HUDEP-2 (cell line): Measurements from ENCODE around the gene IRX4.
"Not testable (repeated sequence)": the region's sequence is repeated elsewhere in the genome, so short reads cannot be mapped to it uniquely, and the experiment has no call there.

Experiments
- DNase-seq, 76 experiments: peaks; one replicate each; lab custom pipeline; 2025; ENCODE audit not compliant: unreplicated experiment in 76 of 76; lab: John Stamatoyannopoulos, UW

The IRX4 gene

DNA sequence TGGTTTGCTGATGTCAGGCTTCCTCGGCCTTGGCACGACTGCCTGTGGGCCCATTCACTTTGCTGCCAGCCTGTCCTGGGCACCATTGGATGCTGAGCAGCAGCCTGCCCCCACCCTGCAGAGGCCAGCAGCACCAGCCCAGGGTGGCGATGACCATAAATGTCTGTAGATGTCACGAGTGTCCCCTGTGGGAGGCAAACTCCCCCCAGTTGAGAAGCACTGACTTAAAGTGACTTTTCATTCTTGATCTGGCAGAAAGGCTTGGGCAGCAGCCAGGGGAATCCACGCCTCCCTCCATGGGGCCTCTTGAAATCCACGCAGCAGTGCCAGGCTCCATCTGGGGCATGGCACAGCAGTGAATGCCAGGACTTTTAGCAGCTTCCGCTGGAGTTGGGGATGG lies 21.8 kb downstream of the IRX4 start:
- no peak for DNase-seq

DNA sequence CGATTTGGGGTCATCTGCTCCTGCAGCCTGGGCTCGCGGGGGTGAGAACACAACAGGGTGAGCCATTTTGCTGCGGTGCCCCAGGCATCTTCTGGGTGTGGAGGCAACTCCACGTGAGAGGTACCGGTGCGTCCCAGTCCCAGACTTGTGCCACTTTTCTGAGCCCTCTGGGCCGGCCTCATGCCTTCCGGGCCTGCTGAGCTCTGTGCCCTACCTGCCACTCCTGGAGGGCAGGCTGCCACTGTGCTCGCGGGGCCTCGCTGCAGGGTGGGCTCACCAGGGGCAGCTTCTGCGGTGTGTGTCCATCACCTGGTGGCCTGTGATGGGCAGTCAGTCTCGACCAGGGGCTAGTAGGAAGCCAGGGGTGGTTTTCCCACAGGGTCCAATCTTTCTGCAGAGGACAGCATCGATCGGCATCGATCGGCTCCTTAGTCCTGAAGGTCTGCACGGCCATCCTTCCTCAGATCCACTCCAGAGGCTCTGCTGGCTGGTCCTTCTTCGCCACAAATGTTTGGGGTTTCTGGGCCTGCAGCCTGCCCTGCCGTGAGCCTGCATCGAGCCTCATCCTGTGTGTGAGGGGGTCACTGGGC lies 22.6 kb downstream of the IRX4 start:
- no peak for DNase-seq

DNA sequence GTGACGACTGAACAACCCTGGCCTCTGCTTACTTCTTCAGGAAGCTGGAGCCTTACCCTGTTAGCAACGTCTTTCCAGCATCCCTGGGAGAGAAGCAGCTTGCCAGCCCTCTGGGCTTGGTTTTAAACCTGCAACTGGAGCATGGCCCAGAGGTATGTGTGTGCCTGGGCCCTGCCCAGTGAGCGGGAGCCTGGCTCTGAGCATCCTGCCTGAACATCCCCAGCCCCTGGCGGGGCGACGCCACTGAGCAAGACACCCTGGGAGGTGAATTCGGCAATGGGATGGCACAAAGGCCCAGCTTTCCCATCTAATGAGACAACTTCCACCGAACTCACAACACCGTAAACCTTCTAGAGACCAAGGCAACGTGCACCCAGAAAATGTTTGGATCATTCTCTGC lies 23.6 kb downstream of the IRX4 start:
- DNase-seq = no peak

DNA sequence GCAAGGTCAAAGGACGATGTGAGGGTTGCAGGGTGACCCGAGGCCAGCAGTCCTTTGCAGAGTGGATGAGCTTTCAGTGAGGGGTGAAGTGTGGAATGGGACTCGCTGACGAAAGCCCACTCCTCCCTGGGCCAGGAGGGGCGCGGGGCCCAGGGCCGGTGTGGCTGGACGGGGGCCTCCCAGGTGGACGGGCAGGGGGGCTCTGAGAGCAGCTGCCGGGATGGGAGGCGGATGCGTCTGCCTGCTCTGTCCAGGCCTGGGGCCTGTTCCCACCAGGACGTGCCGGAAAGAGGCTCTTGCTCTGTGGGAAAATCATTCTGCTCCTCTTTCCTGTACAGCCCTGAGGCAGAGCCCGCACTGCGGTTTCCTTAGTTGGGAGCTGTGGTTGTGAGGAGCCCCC lies 24.3 kb downstream of the IRX4 start:
- no peak for DNase-seq

DNA sequence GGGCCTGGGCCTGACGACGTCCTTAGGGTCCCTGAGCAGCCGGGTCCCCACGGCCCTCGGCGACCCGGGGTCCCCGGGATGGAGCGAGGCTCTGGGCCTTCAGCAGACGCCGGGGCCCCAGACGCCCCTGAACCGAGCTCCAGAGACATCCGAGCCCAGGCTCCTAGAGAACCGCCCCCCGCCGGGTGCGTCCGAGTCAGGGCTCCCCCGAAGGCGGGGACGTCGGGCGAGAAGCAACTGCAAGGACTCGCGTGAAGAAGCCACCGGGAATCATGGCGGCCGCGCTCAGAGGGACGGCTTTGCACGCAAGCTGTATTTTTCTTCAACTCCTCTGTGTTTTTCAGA lies 25.5 kb downstream of the IRX4 start:
- no peak for DNase-seq

DNA sequence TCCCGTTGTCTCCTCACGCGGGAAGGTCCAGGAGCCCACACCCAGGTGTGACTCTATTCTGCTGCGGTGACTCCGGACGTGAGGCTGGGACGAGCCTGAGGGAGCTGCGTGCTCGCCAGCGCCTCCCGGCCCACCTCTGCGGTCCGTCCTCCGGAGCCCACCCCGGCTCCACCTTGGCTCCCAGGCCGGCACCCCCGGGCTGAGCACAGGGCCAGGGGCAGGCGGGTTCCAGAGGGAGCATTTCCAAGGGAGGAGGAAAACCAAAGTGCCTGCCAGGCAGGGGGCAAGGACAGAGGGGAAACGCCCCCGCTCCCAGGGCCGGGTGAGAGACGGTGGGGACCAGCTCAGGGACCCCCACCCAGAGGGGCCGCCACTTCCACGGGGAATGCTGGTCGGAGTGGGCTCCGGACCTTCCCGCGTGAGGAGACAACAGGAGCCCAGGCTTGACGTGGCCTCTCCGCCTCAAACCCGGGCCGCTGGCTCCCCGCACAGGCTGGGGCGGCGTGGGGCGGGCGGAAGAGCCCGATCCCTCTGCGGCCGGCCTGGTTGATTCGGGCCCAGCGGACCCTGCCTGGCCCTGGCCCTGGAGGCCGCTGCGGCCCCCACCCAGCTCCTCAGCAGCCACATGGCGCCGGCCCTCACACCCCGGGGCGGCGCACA lies 26.0 kb downstream of the IRX4 start:
- no peak for DNase-seq

DNA sequence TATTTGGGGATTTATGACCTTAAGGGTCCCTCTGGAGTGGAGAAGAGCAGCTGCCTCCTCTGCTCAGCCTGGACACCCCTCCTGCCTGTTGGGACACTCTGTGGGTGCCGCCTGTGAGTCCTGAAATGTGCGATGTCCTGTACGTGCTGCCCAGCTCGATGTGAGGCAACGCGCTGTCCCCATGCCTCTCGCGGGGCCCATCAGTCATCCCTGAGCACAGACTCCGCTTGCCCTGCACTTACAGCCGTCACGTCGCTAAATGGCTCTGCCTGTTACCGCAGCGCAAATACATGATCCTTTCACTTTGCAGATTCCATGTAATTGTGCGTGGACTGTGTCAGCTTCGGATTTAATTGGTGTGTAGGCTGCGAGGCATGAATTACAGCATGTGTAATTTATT lies 27.1 kb downstream of the IRX4 start:
- DNase-seq = no peak

DNA sequence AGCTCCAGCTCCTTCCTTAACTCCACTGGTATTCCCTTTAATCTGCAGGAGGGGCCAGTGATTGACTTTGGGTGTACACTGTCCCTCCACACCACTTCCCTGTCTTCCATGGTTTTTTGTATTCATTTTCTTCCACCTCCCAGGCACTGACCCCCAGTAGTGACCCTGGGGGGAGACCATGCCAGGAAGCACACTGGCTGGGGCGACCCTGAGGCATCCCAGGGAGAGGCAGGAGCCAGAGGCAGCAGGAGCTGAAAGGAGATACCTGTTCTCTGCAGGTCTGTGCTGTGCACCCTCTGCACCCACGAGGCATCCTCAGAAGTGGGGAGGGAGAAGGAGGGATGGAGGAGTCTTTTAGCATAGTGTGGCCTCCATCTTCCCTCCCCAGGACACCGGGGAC lies 27.6 kb downstream of the IRX4 start:
- DNase-seq = no peak

DNA sequence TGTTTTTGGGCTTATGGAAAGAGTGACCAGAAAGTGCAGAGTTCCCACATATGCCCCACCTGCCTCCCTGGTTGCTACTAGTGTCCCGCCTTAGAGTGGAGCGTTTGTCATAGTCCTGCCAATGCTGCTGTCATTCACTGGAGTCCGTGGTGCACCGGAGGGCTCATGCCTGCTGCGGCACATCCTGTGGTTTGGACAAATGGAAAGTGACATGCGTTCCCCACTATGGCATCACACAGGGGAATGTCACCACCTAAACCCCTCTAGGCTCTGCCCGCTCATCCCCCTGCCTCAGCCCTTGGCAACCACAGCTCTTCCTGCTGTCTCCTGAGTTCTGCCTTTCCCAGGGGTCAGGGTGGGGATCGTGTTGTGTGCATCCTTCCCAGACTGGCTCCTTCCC lies 29.2 kb downstream of the IRX4 start:
- no peak for DNase-seq

DNA sequence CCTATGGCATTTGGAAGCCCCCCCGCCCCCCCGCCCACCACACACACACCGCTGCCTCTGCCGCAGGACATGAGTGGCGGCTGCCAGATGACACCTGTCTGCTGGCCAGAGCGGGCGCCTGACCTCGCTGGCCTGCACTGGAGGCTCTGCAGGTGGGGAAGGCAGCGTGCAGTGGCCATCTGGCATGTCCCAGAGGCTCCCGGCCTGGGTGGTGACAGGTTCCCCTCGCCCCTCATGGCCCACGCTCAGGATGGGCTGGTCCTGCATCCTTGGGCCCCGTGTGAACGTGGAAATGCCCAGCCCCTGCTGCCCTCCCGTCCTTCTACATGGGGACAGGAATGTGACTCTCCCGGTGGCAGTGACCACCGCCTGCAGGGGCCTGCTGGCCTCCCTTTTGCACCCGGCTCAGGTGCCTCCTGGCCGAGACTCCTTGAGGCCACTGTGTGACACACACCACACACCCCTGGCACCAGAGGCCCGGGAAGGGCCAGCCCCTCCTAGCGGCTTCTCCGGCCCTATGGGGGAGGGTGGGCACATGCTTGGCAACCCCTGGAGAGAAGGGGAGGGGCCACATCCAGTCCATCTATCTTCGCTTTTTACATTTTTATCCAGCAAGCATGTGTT lies 30.3 kb downstream of the IRX4 start:
- no peak for DNase-seq

DNA sequence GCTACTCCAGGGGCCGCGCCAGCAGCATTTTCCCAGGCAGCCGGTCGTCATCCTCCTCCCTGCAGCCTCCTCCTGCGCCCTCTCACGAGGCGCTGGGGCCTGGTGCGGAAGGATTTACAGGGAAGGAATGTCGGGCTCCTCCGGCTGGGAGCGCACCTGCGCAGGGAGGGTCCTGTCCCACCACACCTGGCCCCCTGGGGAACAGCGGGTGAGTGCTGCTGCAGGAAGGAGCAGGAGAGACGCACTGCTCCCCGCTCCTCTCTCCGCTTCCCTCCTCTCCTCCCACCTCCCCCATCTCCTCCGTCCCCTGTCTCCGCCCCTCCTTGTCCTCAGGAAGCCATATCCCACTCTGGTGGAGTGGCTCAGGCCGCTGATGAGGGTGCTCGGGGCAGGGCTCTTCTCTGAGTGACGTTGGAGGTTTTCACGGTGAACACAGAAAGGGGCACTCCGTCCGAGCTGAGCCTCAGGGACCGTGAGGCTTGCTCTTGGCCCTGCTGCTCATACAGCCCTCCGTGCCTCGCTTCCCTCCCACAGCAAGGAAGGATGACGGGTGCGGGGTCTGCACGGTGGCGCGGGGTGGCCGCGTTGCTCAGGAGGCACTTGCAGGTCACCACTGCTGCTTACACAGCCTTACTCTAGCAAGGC lies 31.3 kb downstream of the IRX4 start:
- no peak for DNase-seq

DNA sequence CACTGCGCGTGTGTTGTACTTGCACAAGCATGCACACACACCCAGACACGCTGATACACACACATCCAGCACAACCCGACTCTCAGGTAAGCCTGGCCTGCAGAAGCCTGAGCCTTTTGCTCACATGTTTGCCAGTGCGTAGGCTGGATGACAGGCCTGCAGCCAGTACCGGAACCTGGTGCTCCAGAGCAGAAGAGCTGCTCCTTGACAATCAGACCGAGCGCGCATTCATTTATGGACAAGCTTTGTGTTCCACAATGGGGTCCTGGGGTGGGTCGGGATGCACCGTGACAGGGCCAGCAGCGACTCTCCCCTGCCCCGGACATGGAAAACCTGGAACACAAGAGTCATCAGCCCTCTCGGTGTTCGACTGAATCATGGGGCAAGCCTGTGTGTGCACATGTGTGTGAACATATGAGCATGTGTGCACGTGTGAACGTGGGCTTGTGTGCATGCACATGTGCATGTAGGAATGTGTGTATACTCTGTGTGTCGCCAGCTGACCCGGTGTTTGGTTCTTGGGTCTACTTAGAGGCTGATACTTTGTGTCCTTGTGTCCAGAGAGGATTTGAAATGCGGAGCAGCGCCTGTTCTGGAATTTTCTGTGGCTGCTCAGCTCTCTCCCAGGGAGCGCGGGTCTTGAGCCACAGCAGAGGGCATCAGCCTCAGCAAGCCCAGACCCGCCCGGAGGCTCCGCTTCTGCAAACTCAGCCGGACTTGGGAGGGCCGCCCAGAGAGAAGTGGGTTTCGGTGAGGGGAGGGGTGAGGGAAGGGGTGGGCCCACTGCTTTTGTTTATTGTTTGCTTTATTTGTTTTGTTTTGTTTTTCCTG lies 32.2 kb downstream of the IRX4 start:
- no peak for DNase-seq

DNA sequence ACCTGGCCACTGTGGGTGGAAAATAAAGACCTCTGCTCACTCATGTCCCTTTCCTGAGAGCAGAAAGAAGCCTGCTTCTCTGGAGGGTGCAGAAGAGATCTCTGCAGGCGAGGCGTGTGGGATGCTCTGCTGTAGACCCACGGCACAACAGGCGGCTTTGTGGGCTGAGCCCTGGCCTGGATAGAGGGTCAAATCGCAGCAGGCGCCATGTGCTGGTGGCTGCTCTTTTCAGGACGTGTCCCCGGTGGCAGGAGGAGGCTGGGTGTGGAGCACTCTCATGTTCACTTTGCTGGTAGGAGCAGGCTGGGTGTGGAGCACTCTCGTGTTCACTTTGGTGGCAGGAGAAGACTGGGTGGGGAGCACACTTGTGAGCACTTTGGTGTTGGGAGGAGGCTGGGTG lies 35.1 kb downstream of the IRX4 start:
- DNase-seq = no peak

DNA sequence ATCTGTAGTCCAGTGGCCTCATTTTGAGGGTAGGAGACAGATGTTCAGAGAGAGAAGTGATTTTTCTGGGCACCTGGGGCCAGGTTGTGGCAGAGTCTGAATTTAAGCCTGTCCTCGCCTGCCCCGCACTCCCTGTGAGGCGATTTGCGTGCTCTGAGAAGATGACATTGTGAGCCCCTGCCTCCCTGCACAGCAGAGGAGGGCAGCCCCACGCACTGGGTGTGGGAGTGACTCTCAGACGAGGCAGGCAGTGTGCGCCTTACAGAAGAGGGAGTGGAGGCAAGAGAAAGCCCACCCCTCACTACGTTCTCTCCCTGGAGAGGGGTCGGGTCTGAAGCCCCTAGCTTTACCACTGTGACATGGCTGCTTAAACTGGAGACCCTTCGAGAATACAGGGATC lies 35.7 kb downstream of the IRX4 start:
- DNase-seq = no peak

DNA sequence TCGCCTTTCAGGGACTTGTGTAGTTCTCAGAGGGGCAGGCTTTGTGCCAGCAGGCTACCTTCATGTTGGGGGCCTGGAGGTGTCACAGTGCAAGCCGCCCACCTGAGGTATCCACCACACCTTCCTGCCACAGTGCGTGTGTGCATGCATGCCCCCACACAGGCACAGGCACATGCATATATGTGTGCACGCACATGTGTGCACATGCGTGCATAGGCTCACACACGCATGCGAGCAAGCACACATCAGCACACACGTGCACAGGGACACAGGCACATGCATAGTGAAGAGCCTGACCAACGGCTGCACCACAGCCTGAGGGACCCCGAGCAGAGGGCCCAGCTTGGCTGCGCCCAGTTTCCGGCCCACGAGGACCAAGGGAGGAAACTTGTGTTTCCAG lies 36.1 kb downstream of the IRX4 start:
- no peak for DNase-seq

DNA sequence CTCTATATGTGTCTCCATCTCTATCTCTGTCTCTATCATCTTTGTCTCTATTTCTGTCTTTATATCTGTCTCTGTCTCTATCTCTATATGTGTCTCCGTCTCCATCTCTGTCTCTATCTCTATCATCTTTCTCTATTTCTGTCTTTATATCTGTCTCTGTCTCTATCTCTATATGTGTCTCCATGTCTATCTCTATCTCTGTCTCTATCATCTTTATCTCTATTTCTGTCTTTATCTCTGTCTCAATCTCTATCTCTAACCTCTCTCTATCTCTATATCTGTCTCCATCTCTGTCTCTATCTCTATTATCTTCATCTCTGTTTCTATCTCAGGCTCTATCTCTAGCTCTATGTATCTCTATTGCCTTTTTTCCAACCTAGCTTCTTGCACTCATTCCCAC lies 37.0 kb downstream of the IRX4 start:
- DNase-seq = no peak

DNA sequence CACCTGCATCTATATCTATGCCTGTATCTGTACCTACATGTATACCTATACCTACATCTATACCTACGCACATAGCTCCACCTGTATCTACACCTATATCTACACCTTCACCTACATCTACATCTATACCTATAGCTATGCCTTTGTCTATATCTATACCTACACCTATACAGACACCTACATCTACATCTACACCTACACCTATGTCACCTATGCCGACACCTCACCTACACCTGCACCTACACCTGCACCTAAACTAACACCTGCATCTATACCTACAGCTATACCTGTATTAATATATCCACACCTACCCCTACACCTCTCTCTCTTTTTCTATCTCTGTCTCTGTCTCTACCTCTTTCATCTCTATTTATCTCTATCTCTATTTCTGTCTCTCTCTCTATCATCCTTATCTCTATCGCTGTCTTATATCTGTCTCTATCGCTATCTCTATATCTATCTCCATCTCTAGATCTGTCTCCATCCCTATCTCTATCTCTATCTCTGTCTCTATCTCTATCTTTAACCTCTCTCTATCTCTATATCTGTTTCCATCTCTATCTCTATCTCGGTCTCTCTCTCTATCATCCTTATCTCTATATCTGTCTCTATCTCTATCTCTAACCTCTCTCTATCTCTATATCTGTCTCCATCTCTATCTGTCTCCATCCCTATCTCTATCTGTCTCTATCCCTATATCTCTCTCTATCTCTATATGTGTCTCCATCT lies 37.9 kb downstream of the IRX4 start:
- DNase-seq = no peak

DNA sequence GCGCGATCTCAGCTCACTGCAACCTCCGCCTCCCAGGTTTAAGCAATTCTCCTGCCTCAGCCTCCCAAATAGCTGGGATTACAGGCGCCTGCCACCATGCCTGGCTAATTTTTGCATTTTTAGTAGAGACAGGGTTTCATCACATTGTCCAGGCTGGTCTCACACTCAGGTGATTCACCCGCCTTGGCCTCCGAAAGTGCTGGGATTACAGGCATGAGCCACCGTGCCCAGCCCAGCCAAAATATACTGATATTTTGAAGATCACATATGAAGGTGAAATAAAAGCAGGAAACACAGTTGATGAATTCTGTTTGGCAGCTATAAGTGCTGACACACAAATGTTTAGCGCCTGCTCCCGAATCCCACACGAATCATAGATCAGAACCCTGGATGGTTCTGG lies 39.0 kb downstream of the IRX4 start:
- DNase-seq = not testable (repeated sequence)

DNA sequence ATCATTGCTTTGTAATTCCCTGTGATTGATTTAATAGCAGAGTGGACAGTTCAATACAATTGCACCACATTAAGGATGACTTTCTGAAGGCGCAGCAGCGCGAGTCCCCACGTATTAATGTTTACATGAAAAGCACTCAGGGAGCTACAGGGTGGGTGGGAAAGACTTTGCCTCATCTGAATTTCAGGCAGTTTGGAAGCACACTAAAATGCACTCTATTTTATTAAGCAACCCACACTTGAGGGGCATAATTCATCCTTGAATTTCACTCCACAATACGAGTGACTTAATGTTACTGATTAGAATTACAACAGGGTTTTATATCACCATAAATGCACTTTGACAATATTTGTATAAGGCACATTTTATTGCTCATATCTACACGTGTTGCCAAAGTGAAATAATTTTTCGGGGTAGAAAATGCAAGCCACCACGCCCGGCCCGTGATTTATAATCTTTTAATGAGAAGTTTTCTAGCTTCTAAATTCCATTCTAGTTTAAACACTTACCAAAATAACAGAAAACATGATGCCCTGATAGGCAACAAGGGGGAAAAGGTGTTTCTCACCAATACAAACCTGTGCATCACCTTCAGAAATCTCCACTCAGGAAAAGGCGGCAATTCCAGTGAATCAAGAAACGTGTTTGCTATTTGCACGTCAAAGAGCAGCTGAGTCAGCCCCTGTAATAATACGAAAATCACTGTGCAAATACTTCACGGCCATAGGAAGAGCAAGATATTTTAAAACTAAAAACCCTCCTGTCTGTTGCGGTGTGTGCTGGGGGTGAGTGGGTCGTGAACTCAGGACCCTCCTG lies 40.5 kb downstream of the IRX4 start:
- DNase-seq = no peak
